Hematopoietic multipotent progenitor cell treated with erythropoietin and hydrocortisone succinate and interleukin-3 and kit ligand, for 8 days (in vitro differentiated cells): Measurements from ENCODE around the gene NFIB.

Experiments
- DNase-seq: peaks from one replicate; pipeline ENCODE4 v3.0.0-alpha.2; 2015

The NFIB gene

GRCh38 chr9:14179449-14179848 lies 134.5 kb downstream of the NFIB start:
- DNase-seq: no peak

- DNase-seq: no peak
These were observed 138.2 kb downstream of the NFIB start for GRCh38 chr9:14175778-14176177.

- peak; percentile 6 for DNase-seq
These were observed 140.2 kb downstream of the NFIB start for GRCh38 chr9:14173713-14174112.

GRCh38 chr9:14170973-14171596 lies 142.9 kb downstream of the NFIB start:
- DNase-seq: no peak

- no peak for DNase-seq
These were observed 143.5 kb downstream of the NFIB start for GRCh38 chr9:14170392-14170931.

- DNase-seq: no peak
These were observed 145.6 kb downstream of the NFIB start for GRCh38 chr9:14168381-14168780.

- no peak for DNase-seq
These were observed 148.4 kb downstream of the NFIB start for GRCh38 chr9:14165376-14166035.

GRCh38 chr9:14164908-14165307 lies 149.0 kb downstream of the NFIB start:
- no peak for DNase-seq

GRCh38 chr9:14159440-14160216 lies 154.3 kb downstream of the NFIB start:
- DNase-seq: no peak

GRCh38 chr9:14158916-14159315 lies 155.0 kb downstream of the NFIB start:
- no peak for DNase-seq

- DNase-seq: no peak
These were observed 155.7 kb downstream of the NFIB start for GRCh38 chr9:14158136-14158813.

- DNase-seq: no peak
These were observed 156.8 kb downstream of the NFIB start for GRCh38 chr9:14157191-14157590.

- no peak for DNase-seq
These were observed 157.9 kb downstream of the NFIB start for GRCh38 chr9:14156046-14156445.

GRCh38 chr9:14155237-14155636 lies 158.7 kb downstream of the NFIB start:
- peak; percentile 40 for DNase-seq

- DNase-seq: no peak
These were observed 160.6 kb downstream of the NFIB start for GRCh38 chr9:14153310-14153720.

GRCh38 chr9:14151451-14151850 lies 162.5 kb downstream of the NFIB start:
- no peak for DNase-seq

- no peak for DNase-seq
These were observed 165.3 kb downstream of the NFIB start for GRCh38 chr9:14148501-14149103.

GRCh38 chr9:14147738-14148137 lies 166.2 kb downstream of the NFIB start:
- no peak for DNase-seq

- no peak for DNase-seq
These were observed 167.6 kb downstream of the NFIB start for GRCh38 chr9:14146201-14146874.

- no peak for DNase-seq
These were observed 169.7 kb downstream of the NFIB start for GRCh38 chr9:14144215-14144614.

GRCh38 chr9:14141699-14142098 lies 172.2 kb downstream of the NFIB start:
- DNase-seq: no peak

- no peak for DNase-seq
These were observed 173.7 kb downstream of the NFIB start for GRCh38 chr9:14140096-14140697.
